GF-D8 (cell line): ENCODE data around the gene RPS27.

ENCODE experiments used
- DNase-seq: peaks from one replicate; lab custom pipeline; 2025; lab: John Stamatoyannopoulos, UW

Gene RPS27

DNA sequence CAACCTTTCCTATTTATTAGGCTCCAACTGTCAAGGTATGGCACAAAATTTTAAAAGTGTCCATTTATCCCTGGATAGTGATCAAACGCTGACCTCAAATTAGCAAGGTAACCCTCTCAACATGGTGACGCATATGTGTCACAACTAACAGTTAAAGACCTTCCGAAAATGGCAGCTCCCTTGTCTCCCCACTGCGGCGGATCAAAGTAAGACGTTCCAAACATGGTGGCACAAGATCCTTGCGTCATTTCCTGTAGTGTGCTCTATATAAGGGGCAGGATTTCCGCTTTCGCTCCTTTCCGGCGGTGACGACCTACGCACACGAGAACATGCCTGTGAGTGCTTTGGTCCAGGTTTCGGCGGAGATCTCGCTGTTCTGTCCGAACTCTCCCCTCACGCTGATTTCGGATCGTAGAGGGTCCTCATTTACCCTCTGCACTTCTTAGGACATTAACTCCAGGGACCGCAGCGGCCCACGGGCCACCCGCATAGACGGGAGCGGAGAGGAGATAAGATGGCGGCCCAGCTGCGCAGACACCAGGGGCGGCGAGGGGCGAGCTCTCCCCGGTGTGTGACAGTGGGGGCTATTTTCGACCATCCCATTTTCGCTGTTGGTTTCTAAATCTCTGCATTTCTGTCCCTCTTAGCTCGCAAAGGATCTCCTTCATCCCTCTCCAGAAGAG lies at the start of gene RPS27:
Gene RPS27, plus strand, starts transcription at position 295 of the 683 bp plus-strand sequence. Its CDS starts 35 bp downstream, at position 330.
- DNase-seq = peak; percentile 93

DNA sequence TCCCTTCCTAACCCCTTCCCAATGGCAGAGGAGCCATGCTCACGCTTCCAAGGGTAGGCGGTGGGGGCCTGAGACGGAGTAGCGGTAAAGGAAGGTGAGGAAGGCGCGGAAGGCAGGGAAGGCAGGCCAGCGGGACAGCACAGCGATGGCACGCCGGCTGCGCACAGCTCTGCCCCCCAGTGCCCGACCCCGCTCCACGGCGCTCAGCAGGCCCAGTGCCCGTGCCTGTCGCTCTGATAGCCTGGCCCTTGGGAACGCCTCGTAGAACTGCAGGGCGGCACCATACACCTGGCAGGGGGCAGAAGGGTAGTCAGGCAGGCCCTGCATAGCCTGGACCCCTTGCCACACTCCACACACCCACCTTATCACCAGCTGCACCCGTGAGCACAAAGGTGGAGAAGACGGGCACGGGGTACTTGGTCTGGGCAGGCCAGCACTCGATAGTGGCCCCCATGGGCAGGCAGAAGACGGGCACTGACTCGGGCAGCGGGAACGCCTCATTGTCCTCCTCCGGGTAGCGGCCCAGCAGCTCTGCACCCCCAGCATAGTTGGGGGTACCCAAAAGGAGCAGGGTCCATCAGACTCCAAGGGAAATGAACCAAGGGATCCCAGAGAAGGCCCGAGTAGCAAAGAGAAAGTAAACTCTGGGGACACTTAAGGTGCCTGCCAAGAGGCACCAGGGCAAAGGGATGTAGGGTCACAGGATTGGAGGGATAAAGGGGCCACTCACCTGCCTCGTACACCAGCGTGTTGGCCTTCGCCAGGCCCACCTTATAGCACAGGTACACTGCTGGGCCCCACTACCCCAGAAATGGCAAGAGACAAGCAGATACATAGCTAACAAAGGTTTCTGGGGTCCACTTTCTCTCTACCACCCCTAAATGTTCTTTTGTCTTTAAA lies 48.5 kb upstream of the RPS27 start:
- no peak for DNase-seq

DNA sequence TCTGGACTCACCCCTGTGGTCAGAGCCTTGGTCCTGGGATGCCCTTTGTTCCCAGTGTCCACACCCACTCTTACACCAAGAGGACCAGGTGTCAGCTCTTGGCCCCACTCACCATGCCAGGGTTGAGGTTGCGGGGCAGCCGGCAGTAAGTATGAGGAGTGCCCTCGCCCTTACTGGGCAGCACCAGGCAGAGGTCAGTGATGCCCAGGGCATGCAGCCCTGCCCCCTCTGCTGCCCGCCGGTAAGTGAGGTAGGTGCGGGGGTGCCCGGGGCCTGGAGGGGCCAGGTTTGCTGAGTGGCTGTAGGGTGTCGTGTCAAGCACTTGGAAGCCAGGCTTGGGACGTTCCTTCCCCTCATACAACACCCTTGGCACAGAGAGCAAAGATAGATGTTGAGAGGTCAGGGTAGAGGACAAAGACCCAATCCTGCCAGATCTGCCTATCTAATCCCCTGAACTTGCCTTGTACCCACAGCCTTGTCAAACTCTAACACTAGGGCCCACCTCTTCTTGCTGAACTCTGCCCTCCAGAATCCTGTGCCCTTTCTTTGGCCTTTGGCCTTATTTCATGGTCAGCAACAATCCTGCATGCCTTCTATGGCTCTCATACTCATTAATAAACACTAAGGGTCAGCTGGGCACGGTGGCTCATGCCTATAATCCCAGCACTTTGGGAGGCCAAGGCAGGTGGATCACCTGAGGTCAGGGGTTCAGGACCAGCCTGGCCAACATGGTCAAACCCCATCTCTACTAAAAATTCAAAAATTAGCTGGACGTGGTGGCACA lies 47.6 kb upstream of the RPS27 start:
- DNase-seq = no peak

DNA sequence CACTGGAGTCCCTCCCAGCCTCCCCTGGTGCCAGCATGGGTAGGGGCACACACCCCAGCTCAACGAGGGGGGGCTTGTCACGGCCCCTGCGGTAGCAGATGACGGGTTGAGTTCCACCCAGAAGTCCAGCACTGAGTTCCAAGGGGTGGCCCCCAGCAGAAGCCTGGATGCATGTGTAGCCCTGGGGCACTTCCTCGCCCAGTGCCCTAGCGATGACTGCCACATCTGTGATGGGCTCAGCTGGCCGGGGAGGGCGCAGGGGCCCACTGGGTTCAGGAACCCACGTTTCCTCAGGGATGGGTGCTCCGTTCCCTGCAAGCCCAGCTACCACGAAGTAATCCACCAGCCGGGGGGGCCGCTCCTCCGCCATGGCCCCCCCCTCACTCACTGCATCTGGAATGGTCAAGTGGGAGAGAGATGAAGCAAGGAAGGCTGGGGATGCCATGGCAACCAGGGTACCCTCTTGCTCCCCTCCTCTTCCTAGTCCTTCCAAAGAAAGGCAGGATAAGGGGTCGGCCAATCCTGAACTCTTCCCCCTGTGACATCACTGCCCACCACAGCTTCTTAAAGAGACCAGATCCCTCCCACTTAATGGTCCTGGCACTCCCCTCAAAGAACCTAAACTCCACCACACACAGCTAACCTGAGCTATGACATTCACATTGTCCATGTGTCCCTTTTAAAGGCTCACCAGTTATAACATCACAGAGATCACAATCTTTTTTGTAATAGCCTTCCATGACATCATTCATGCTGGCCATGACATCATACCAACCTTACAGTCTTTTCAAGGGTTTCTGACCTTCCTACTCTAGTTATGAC lies 46.3 kb upstream of the RPS27 start:
- DNase-seq = no peak

DNA sequence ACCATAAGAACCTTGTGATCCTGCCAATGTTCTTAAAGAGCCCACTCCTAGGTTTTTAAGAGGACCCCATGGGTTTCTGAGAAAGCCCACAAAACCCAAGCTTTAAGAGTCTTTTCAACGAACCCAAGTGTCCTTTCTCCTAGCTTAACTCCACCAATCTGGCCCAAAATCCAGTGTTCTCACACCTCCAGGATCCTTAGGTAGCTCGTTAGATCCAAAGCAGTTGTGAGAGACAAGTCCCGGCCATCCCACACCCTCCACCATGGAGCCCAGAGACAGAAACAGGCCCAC lies 45.8 kb upstream of the RPS27 start:
- DNase-seq = no peak

DNA sequence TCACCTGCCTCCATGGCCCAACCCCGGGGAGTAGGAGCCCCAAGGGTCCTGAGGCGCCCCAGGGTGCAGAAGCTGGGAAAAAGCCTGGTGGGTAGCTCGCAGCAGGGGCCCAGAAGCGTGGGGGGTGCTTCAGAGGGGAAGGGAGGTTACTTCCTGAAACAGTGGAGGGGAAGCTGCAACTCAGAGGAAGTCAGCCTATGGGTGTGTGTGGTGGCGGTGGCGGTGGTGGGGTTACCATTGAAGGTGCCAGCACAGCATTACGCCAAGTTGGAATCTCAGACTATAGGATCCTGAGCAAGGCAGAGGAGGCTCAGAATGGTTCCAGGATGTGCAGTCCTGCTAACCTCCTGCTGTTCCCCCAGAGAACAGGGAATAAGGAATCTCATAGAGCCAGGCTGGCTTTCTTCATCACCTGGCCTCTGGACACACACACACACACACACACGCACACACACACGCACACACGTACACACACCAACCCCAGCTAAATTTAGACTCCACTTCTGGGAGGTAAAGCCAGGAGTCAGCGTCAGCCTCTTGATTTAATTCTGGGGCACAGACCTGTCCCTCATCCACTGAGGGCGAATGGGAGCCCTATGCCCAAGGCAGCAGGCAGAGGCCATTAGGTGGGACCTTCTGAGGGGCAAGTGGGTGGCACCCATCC lies 45.3 kb upstream of the RPS27 start:
- DNase-seq = peak; percentile 87

DNA sequence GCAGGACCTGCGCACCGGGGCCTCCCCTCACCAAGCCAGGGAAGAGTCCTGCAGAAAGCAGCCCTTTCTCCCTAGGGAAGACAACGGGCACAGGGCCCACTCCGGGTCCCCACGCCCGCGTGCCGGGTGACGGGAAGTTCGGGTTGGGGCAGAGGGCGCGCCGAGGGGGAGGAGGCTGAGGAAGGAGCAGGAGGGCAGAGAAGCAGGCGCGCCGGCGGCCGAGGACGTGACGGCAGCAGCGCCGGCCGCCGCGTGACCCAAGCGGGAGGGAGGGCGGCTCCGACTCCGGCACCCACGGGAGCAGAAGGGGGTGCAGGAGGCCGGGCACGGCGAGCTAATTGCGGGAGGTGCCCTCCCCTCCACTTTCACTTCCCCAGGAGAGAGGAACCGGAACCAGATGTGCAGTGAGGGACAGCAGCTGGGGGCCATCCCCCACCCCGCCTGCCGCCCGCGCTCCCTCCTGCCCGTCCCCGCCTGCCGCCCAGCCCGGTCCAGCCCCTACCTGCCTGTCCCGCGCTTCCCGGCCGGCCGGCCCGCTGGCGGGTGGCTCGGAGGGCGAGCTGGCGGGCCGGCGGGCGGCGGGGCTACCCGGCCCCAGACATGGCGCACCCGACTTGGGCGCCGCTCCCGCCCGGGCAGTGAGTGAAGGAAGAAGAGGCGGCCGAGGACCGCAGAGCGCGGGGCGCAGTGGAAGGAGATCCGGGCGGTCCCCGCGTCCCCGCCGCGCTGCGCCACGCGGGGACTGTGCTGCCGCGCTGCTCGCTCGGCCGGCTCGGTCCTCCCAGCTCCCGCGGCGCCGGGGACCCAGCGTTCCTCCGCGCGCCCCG lies 44.6 kb upstream of the RPS27 start:
- peak; percentile 83 for DNase-seq

DNA sequence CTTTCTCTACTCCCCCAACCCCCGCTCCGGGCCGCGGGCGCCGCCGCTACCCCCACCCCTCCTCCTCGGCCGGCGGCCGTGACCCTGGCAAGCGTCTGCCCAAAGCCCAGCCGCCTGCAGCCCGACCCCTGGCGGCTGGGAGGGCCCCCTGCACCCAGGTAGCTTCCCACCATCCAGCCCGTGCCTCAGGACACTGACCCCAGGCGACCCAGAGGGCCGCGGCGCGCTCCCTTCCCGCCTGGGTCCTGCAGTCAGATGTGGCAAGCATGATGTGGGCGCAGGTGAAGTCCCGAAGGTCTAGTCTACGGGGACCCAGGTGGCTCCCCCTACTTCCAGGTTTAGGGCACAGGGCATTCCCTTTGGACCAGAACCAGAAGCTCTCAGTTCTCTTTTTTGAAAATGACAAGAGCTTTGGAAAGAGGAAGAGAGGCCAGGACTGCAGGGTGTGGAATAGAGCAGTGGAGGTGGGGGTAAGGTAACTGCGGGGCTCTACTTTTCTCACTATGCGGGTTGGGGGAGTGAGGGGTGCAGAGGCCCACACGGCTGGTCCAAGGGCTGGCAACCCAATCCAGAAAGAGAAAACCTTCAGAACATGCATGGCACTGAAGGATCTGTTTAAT lies 43.8 kb upstream of the RPS27 start, which contains the start of gene DENND4B:
Gene DENND4B, minus strand, starts transcription at position 97 of the 620 bp plus-strand sequence. CDS start 2,344 bp downstream, outside the sequence.
- DNase-seq = peak; percentile 59

DNA sequence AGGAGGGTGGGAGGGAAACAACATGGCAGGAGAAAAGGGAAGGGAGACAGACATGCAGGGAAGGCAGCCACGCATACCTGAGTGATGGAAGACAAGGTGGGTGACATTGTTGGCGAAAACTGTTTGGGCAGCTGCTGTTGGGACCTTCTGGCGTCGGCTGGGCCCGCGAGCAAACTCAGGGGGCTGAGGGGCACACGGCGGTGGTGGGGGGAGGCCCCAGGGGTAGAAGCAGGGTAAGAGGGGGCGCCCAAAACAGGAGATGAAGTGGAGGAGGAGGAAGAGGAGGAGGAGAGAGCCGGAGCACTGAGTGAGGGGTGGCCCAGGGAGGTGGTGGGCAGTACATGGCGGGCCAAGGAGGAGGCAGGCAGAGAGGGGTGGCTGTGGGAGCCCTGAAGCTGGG lies 39.4 kb upstream of the RPS27 start:
- no peak for DNase-seq

DNA sequence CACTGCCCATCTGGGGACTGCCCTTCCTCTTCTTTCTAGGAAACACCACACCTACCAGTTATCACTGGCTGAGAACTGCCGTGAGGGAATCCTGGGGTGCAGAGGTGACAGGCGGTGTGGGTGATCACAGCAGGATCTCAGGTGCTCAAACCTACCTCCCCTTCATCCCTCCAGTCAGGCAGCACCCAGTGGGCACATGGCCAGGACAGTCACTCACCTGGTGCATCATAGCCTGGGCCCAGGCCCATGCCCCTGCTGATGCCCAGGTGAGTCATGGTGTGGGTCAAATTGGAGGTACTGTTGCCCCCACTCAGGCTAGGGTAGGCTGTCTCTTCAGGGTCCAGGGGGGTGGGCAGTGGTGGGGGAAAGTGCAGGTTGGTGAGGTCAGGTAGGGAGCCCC lies 38.8 kb upstream of the RPS27 start:
- DNase-seq = no peak

DNA sequence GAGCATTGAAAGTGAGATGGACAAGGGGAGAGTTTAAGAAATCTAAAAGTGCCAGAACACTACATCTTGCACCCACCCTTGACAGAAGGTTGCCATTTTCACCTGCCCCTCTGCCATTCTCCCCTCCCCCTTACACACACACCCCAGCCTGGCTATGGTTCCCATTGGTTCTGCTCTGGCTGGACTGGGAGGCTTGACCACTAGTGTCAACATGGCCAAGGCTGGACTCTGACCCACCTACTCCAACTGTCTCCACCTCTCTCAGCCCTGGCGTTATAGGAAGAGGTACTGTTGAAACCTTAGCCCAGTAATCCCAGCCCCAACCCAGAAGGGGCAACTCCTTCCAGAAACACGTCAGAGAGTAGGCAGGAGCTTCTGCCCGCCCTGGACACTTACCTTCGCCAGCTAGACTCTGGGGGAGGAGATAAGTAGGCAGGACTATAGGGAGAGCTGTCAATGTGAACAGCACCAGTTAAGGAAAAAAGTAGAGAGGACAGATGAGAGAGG lies 36.6 kb upstream of the RPS27 start:
- no peak for DNase-seq

DNA sequence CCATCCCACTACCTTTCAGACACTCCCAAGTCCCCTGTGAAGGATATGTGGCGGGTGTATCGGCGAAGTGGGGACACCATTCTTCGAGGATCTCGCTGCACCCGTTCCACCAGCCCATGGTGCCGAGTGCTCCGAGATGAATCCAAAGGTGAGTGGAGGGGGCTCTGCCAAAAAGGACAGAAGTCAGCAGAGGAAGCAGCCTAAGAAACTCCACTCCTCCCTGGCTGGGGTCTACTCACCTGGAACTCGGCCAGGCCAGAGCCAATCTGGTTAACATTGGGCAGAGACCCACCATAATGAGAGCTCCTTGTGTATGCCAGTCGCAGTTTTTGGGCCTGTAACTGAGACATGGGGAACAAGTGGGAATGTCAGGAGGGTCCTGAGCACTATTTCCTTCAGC lies 35.7 kb upstream of the RPS27 start:
- no peak for DNase-seq

DNA sequence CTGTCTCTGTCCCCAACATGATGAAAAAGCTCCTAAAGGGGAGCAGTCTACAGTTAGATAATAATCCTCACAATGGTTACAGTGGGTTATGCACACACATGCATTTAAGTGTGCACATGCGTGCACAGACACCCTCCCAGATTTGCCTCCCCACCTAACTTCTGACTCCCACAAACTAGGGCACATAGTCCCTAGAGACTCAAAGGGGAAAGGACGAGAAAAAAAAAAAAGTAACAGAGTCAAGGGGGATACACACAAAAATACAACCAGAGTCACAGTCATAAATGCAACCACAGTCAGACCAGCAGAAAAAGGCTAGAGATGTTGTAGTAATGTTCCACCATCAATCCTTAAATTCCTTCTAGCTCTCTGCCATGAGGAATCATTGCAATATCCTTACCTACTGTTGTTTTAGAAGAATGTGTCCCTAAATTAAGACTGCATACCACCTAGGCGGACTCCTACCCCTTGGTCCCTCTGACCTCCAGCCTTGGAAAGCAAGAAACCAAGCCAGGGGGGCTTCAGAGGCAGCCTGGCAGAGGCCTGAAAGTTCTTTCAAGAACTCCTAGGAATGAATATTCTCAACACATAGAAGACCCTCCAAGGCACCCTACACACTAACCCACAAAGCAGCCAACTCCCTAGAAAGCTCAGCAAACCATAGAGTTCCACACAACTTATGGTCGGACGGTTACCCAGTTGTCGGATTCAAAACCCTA lies 33.4 kb upstream of the RPS27 start:
- DNase-seq = no peak

DNA sequence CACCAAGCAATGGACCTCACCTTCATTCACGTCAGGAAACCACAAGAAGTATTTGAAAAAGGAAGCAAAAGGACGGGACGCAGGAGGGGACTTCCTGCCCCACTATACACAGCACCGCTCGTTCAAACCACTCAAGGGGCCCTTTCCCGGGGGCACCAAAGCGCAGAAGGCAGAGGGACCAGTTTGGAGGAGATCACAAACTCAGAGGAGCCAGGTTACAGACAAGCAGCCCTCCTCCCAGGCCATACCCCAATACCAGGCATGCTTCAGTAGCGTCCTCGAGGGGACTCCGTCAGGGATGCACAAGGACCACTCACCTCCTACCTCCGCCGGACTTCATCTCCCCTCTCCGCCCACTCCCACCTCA lies 32.8 kb upstream of the RPS27 start:
- no peak for DNase-seq

DNA sequence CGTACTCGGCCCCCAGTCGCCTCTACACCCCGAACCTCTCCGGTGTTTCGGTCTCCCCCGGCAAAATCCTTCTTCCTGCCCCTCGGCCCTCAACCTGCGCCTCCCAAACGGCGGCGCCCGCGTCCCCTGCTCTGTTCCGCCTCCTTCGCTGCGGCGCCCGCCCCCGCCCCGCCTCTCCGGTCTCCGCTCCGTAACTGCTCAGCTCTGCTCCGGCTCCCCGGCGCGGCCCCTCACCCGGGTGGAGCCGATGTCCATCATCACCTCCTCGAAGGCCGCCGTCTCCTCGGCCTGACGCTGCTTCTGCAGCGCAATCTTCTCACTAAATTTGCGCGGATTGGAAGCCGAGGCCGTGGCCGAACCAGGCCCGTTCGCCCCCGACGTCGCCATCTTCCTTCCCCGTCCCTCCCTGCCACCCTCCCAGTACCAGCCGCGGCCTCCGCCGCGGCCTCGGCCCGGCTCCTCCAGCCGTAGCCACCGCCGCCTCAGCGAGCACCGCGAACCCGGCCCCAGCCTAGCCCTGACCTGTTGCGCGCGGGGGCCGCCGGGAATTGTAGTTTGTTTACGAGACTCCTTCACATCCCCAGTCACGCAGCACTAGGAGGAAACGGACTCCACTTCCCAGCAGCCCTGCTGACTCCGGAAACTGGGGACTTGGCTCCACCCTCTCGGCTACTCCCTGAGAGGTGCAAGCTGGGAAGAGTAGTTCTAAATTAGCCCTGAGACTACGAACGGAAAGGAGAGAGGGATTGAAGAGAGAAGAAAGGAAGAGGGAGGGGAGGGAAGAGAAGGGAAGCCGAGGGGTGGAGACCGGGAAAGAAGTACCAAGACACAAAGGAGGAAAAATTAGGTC lies 32.2 kb upstream of the RPS27 start, which contains the start of gene CRTC2:
Gene CRTC2, minus strand, starts transcription at position 502 of the 850 bp plus-strand sequence. Its CDS starts 115 bp downstream, at position 387.
- DNase-seq = peak; percentile 94

DNA sequence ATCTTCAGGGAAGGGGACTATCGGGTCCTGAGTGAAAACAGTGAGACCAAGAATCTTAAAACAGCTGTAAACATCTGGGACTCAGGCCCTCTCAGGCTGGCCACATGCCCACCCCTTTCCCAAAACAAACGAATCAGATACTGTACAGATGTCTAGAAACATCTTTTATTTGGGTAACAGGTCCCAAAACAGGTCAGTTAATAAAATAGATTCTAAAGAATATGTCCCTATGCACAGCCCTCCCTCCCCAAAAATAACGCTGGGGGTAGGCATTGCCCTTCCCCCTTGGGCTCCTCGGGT lies 31.7 kb upstream of the RPS27 start:
- no peak for DNase-seq

DNA sequence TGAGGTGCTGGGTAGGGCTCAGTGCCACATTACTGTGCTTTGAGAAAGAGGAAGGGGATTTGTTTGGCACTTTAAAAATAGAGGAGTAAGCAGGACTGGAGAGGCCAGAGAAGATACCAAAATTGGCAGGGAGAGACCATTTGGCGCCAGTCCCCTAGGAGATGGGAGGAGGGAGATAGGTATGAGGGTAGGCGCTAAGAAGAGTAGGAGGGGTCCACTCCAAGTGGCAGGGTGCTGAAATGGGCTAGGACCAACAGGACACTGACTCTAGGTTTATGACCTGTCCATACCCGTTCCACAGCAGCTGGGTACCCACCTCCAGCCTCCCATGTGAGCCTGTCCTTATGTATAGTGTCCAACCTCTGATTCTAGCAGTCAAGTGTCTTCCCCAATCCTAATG lies 31.1 kb upstream of the RPS27 start:
- DNase-seq = no peak

DNA sequence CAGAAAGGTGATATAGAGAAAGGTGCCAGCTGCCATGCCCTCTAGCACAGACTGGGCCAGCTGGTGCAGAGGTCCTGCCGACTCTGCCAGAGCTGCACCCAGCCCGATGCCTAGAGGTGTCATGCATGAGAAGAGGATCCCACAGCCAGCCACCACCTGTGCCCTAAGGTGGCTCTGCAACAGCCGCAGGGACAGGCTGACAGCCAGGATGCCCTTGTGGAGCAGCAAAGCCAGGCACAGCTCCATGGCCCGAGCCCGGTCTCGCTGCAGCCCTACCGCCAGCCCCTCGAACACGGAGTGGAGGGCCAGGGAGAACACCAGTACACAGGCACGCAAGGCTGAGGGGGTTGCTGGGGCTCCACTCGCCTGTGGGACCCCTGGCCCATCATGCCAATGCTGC lies 30.4 kb upstream of the RPS27 start:
- no peak for DNase-seq
